HG03520 (cell line): ENCODE data around the gene EIF4B.

ENCODE experiments used
- ATAC-seq: cut with Tn5 transposase; IDR thresholded peaks from one replicate; pipeline ENCODE4 v1.9.1; 2021; ENCODE audit warnings: mild to moderate bottlenecking, moderate library complexity; ENCODE audit not compliant: unreplicated experiment

Gene EIF4B

GRCh38 chr12:53044896-53045695, 38.8 kb downstream of the EIF4B start:
- no peak for ATAC-seq

- ATAC-seq, result no peak
Measured at GRCh38 chr12:53045696-53046045, 39.4 kb downstream of the EIF4B start.

- ATAC-seq, result peak; percentile 9
Measured at GRCh38 chr12:53046655-53047220, 40.5 kb downstream of the EIF4B start.

- ATAC-seq, result peak; percentile 60
Measured at GRCh38 chr12:53047221-53048032, 41.2 kb downstream of the EIF4B start.

GRCh38 chr12:53048033-53048779, 42.0 kb downstream of the EIF4B start:
- no peak for ATAC-seq

GRCh38 chr12:53048780-53049401, 42.6 kb downstream of the EIF4B start:
- no peak for ATAC-seq

GRCh38 chr12:53049571-53050318, 43.5 kb downstream of the EIF4B start, which contains the start of gene TNS2:
TNS2 (plus strand) TSS chr12:53050065; CDS start chr12:53050186, 121 bp downstream.
- no peak for ATAC-seq

- no peak for ATAC-seq
Measured at GRCh38 chr12:53050426-53051057, 44.3 kb downstream of the EIF4B start.

- ATAC-seq, result no peak
Measured at GRCh38 chr12:53051058-53051880, 45.0 kb downstream of the EIF4B start.

- ATAC-seq, result no peak
Measured at GRCh38 chr12:53051881-53052412, 45.7 kb downstream of the EIF4B start.

- no peak for ATAC-seq
Measured at GRCh38 chr12:53052419-53053217, 46.4 kb downstream of the EIF4B start.

- ATAC-seq, result no peak
Measured at GRCh38 chr12:53053218-53054111, 47.2 kb downstream of the EIF4B start.

GRCh38 chr12:53054112-53054878, 48.0 kb downstream of the EIF4B start:
- peak; percentile 91 for ATAC-seq

- ATAC-seq, result no peak
Measured at GRCh38 chr12:53055471-53056266, 49.4 kb downstream of the EIF4B start.

- no peak for ATAC-seq
Measured at GRCh38 chr12:53056296-53056695, 50.0 kb downstream of the EIF4B start.
